ENCODE results near the gene WNT10A.
A peak's percentile ranks its signal among the peaks of the same experiment; 100 is the strongest.

The WNT10A gene

DNA sequence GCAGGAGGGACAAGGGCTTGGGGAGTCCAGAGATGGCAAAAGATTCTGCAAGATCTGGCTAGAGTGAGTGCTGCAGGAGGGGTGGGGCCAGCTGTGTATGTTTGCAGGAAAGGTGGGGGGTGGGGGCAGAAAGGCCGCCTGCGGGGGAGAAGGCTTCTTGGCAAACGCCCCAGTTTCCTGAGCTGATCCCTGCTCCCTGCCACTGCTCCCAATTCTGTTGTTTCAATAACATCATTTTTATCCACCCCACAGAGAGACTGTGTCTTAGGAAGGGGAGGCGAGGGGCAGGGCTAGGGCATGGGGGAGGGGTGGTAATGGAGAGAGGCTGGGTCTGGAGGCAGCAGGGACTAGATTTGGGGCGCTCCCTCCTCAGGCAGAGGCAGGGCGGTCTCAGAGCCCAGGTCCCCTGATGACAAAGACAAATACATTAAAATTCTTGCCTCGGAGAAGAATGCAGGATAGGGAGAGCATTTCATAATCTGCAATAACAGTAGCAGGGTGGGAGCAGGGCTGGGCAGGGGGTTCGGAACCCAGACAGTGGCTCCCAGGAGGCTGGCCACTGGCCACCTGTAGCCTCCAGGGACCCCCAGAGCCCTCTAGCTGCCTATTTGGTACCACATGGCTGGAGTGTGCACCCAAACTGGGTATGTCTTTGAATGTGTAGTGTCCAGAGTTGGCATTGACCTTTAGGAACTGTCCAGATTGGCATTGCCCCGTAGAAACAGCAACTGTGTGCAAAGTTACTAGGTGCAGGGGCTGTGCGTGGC lies 23.1 kb upstream of the WNT10A start:
- DNase-seq (ENCODE audit: low read depth in 2 of 2): no peak

DNA sequence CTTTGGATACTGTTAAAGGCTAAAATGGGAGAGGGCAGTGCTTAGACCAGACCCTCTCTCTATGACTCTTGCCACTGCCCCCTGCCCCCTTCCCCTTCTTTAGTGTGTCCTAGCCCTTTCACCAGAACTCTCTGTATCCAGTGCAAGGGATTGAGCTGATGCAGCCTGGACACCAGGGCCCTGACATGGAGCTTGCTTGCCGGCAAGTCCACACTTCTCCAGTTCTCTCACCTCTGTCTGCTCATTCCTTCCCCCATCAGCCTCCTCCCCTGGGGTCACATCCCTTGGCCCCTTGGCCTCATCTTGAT lies 22.6 kb upstream of the WNT10A start:
- no peak for DNase-seq (ENCODE audit: low read depth in 2 of 2)

DNA sequence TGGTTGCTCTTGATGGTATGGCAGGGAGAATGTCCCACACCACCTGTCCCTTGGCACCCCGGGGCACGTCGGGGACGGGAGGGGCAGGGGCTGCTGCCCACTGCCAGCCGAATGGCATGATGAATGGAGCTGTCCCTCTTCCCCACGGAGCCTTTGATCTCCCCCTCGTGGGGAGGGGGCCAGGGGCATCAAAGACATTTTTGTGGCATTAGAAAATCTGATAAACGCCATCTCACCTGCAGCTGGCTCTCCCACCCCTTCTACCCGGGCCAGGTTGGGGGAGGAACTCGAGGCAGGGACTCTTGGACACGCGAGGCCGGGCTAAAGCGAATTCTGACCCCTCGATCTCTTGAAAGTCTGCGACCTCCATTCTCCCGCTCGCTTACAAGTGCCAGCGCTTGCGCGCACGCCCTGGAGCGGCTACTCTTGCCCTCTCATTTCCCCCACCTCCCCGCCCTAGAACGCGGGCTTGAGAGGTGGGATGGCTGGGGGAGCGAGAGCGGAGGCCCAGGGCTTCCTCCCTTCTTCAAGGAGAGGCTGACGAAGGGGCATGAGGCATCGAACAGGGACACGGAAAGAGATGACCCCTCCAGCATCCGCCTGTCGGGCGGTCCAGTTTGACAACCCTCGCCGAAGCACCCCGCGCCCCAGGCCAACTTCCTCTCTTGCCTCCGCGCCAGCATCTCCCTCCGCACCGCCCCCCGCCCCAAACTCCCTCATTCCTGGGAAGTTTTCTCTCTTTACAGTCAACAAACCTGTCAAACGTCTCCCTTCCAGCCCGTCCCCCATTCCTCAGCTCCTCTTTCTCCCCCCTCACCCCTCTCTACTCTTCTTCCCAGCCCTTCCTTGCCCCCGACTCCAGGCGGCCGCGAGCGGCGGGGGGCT lies 21.7 kb upstream of the WNT10A start:
- DNase-seq (ENCODE audit: low read depth in 2 of 2): no peak

DNA sequence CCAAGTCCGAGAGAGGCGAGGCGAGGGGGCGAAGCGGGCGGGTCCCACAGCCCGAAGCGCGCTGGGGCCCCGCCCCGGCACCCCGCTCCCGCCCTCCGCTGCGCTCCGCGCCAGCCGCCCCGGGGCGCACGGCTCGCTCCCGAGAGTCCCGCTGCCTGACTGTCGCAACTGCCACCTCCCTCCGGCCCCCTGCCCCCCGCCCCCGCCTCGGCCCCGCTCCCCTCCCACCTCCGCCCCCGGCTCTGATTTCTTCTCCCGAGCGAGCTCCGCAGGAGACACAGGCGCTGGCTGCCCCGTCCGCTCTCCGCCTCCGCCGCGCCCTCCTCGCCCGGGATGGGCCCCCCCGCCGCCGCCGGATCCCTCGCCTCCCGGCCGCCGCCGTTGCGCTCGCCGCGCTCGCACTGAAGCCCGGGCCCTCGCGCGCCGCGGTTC lies 21.1 kb upstream of the WNT10A start, which contains the start of gene WNT6:
Gene WNT6 (plus strand): TSS at position 250 of the 432 bp plus-strand sequence. CDS start 233 bp downstream, outside the sequence.
- no peak for DNase-seq (ENCODE audit: low read depth in 2 of 2)

DNA sequence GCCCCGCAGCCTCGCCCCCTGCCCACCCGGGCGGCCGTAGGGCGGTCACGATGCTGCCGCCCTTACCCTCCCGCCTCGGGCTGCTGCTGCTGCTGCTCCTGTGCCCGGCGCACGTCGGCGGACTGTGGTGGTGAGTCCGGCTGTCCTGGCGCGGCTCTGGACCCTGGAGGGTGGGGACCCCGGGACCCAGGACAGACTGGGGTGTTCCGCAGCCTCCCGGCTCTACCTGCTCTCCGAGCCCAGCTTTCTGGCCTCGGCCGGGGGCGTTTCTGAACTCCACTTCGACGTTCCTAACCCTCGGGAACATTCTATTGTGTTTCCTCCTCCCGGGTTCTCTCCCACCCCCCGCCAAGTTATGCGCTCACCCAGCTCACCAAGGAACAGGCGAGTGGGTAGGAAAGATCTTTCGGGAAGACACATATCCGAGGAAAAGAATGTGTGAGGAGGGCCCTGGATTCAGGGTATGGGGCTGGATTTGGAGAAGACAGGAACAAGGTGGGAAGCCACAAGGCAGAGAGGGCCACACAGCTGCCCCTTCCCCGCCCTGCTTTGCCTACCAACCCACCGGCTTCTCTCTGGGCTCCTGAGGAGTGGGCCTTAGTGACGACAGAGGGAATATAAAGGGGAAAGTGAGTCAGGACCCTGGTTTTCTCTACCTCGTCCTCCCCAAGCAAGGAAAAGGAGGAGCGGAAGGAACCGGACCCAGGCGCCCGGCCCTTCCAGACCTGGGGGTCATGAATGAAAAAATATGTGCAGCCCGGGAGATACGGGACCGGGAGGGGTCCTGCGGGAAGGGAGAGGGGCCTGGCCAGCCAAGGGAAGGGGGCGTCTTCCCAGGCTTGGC lies 20.4 kb upstream of the WNT10A start:
- DNase-seq (ENCODE audit: low read depth in 2 of 2): no peak

DNA sequence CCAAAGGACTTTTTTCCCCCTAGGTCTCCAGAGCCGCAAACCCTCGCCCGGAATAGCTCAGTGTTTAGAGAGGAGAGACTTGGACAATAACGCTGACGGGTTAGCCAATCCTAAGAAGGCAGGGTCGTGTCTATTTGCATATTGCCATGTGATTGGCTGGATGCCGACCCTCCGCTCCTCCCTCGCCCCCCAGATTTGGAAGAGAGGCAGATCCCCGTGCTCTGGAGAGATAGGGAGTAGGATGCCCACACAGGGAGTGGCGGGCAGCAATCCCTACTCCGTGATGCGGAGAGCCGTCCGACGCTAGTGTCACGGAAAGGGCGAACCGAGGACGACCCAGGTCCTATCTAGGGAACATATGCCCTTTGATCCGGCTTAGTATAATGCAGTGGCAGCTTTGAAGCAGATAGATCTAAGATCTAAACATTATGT lies 19.7 kb upstream of the WNT10A start:
- no peak for DNase-seq (ENCODE audit: low read depth in 2 of 2)

DNA sequence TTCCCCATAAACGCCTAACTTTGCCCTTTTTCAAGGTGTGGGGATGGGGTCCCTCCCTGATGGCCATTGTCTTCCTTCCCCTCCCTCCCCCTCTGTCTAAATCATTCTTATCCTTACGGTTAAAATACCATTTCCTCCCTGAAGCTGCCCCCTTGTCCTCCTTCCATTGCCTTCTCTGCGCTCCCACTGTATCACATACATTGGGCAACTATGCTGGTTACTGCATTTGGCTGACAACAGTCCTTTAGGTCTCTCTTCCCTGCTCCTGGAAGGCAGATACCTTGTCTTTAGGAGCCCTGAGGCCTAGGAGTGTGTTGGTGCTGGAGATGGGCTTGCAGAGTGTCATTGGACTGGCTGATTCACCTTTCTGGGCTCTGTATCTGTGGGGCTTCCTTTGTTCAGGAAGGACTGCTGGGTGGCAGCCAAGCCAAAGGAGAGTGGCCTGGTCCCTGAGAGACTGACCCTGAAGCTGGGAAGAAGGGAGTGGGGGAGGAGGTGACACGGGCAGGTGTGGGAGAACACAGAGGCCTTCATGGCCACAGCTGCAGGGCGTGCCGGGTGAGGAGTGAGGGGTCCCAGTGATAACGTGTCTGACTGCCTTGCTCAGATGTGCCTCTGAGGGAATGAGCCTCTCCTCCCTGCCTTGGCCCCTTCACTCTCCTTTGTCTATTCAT lies 18.9 kb upstream of the WNT10A start:
- no peak for DNase-seq (ENCODE audit: low read depth in 2 of 2)

DNA sequence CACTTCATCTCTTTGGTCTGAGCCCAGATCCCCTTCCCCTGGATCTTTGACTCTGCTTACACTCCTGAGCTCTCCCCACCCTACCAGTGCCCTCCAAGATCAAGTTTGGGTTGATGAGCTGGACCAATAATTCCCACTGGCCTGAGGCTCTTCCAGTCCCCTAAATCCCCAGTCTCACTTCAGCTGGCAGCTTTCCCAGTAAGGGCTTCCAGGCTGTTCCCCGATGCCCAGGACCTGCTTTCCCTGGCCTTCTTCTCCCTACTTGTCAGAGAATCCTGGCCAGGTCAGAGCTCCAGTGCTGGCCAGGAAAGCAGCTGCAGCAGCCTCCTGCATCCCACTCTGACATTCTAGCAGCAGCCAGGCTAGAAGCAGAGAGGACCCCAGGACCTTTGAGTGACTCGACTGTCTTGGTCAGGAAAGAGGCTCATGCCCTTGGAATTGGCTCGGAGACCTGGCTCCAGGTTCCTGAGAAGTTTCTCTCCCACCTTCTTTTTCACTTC lies 17.6 kb upstream of the WNT10A start:
- DNase-seq (ENCODE audit: low read depth in 2 of 2): no peak

DNA sequence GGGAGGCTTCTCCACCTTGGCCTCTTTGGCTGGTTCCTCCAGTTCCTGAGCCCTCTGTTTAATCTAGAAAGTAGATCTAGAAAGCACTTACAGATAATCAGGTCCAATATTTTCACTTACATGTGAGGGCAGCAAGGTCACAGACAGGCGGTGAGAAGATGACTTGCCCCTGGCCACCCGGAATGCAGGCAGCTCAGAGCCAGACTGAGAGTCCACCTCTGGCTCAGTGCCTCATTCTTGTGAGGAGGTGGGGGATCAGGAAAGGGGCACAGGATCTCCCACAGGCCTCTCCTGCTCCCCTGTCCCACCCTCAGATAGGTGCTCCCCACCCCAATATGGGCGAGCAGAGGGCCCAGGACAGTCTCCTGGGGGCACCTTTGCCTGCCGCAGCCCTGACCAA lies 15.3 kb upstream of the WNT10A start:
- no peak for DNase-seq (ENCODE audit: low read depth in 2 of 2)

DNA sequence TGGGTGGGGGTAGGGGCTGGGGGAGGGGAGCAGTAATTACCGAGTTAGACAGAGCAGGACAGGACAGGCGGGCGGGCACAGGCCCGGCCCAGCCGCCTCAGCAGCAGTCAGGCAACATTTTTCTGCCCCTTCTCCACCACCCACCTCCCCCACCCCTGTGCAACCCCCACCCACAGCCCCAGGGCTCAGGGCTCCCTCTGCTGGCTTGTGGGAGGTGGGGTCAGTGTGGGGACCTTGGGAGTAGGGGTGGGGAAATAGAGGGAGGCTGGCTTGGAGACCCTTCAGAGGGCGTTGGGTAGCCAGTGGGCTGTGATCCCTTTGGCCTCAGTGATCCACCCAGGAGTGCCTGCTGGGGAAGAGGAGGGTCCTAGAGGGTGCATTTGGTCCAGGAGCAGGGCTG lies 14.7 kb upstream of the WNT10A start:
- no peak for DNase-seq (ENCODE audit: low read depth in 2 of 2)

DNA sequence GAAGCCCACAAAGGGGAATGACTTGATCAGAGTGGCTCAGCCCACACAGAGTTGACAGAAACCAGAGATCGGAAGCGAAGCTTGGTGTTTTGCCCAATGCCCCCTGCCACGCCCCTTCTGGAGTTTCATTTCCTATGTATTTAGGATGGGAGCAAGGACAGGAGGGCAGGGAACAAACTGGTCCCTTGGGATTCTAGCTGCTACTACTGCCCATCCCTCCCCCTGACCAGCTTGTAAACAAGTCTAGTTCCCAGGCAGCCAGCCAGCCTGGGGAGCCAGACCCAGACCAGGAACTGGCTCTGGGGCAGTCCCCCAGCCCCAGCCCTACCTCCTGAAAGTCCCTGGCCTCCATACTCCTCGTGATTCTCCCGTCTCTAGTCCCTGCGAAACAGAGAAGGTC lies 12.8 kb upstream of the WNT10A start:
- DNase-seq (ENCODE audit: low read depth in 2 of 2): no peak

DNA sequence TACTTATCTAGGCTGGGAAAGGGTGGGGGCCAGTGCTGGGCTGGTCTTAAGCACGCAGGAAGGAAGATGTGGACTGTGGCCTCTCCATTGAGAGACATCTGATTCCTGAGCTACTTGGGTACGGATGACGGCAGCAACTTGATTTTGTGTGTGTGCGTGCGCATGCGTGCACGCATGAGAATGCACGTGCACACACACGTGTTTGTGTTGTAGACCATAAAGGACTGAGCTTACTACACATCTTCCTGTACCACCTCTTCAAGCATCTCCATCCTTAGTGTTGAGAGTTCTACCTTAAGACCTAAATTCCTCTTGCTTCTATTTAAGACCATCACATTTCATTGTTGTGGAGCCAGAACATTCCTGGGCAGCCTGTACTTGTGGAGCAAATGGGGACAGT lies 11.6 kb upstream of the WNT10A start:
- DNase-seq (ENCODE audit: low read depth in 2 of 2): no peak

DNA sequence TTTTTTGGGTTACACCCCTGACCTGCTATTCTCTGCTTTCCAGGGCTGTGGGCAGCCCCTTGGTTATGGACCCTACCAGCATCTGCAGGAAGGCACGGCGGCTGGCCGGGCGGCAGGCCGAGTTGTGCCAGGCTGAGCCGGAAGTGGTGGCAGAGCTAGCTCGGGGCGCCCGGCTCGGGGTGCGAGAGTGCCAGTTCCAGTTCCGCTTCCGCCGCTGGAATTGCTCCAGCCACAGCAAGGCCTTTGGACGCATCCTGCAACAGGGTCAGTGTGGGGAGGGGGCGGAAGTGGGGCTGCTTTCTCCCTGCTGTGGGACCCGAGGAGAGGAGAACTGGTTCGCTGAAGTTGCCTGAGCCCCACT lies 9.7 kb upstream of the WNT10A start:
- DNase-seq (ENCODE audit: low read depth in 2 of 2): no peak

DNA sequence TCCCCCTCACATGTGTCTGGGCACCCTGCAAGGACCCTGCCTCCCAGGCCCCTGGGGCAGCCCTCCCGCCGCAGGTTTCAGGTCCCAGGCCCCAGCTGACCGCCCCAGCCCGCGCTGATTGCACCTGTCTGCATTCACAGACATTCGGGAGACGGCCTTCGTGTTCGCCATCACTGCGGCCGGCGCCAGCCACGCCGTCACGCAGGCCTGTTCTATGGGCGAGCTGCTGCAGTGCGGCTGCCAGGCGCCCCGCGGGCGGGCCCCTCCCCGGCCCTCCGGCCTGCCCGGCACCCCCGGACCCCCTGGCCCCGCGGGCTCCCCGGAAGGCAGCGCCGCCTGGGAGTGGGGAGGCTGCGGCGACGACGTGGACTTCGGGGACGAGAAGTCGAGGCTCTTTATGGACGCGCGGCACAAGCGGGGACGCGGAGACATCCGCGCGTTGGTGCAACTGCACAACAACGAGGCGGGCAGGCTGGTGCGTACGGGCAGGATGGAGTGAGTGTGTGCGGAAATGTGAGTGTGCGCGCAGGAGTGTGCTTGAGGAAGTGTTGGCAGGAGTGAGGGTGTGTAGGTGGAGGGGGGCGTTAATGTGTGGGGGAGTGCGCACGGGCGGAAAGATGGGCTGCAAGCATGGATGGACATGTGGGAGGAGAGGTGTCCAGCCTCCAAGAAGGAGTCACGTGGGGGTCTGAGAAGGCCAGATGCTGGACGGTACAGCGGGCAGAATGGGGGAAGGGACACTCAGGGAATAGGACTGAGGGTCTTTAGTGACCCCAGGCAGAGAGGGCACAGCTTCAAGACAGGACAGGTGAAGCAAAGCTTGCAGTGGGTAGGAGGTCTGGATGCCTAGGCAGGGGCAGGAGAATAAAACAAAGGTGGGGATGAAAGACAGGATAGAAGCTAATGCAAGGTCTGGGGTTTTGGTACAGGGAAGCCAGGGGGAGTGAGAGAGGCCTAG lies 9.0 kb upstream of the WNT10A start:
- DNase-seq (ENCODE audit: low read depth in 2 of 2): no peak

DNA sequence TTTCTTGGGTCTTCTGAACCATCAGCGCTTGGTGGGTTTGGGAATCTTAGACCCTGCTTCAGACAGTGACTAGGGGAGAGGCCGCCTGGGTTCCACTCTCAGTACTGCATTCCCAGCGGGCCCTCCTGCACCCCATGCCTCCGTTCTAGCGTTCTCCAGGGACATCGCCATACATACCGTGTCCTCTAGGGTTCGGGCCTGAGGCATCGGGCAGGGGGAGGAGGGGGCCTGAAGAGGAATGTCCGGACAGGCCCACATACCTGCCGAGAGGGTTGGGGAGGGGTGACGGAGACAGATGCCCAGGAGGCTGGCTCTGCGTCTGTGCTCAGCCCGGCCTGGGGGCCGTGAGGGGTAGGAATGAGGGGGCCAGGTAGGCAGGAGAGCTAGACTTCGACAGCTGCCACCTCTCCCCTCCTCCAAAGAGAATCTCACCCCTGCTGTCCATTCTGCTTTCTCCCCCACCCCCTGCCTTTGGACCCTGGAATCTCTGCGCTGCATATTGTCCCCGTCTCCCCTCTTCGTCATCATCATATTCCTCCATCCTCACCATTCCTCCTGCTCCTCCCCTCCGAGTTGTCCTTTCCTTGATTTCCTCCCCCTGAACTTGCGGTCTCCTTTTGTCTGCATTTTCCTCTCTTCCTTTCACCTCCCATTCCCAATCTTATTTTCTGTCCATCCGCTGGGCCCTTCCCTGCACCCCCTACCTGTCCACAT lies 7.8 kb upstream of the WNT10A start:
- no peak for DNase-seq (ENCODE audit: low read depth in 2 of 2)

DNA sequence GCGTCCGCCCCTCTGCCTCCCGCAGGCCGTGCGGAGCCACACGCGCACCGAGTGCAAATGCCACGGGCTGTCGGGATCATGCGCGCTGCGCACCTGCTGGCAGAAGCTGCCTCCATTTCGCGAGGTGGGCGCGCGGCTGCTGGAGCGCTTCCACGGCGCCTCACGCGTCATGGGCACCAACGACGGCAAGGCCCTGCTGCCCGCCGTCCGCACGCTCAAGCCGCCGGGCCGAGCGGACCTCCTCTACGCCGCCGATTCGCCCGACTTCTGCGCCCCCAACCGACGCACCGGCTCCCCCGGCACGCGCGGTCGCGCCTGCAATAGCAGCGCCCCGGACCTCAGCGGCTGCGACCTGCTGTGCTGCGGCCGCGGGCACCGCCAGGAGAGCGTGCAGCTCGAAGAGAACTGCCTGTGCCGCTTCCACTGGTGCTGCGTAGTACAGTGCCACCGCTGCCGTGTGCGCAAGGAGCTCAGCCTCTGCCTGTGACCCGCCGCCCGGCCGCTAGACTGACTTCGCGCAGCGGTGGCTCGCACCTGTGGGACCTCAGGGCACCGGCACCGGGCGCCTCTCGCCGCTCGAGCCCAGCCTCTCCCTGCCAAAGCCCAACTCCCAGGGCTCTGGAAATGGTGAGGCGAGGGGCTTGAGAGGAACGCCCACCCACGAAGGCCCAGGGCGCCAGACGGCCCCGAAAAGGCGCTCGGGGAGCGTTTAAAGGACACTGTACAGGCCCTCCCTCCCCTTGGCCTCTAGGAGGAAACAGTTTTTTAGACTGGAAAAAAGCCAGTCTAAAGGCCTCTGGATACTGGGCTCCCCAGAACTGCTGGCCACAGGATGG lies 7.1 kb upstream of the WNT10A start:
- DNase-seq (ENCODE audit: low read depth in 2 of 2): no peak

DNA sequence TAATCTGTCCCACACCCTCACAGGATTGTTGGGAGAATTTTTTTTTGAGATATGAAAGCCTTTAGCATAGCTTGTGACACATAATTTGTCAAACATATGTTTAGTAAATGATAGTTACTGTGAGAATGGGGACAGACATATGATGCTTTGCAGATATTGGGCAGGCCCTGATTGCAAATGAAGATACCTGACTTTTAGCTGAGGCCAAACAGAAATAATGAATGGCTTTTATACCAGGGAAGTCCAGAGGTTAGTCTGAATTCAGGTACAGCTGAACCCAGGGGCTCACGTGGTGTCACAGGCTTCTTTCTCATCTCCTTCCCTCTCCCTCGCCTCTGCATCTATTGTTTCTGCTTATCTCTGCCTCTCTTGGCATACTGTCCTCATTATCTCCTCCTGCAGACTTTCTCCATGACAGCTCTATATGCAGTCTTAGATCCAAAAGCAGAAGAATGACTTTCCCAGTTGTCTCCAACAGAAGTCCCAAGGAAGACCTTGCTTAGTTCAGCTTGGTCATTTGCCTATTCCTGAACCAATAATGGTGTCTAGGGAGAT lies 4.9 kb upstream of the WNT10A start:
- DNase-seq (ENCODE audit: low read depth in 2 of 2): no peak

DNA sequence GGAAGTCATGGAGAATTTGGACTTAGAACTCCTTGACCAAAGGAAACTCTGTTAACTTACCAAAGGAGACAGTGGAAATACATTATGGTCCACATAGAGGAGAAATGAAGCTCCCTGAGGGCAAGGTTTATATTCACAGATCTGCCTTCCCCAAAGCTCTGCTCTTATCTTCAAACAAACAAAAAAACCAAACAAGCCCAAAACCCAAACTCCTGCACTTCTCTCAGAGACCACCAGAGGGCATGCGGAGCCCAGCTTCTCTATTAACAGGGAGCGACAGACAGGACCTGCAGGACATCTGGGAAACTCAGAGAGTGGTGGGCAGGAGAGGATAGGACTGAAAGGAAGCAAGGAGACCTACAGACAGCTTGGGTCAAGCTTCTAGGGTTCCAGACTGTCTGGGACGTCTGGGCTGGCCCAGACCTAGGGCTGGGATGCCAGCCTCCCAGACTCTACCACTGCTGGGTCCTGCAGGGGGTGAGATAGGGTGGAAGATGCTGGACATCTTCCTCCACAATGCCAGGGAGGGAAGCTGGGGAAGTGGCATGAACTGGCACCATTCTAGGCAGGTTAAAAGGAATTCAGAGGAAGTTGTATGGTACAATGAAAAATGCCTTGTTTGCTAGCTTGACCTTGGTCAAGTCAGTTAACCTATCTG lies 4.0 kb upstream of the WNT10A start:
- DNase-seq (ENCODE audit: low read depth in 2 of 2): peak in 1 of 2 donors; percentile 53
